Right renal cortex interstitium (tissue), 3 donors: ENCODE measurements around the gene APH1B. TPM values are rescaled to one million over a fixed set of nuclear protein-coding genes. Genes with fewer than 3 reads are reported as not detected.
"Not testable (repeated sequence)": the region's sequence is repeated elsewhere in the genome, so short reads cannot be mapped to it uniquely, and the experiment has no call there.

Experiments
- DNase-seq, 3 donors: peaks; one replicate each; pipeline ENCODE4 v3.0.0-alpha.2; 2013; ENCODE audit warnings: low read depth in 3 of 3, low spot score in 2 of 3
- polyA plus RNA-seq, 3 donors: library from polyadenylated mRNA; unstranded; fragments of 120-200 nt; gene quantifications; one replicate each; pipeline ENCODE4 v1.2.1, GENCODE V29; 2013; ENCODE audit not compliant: insufficient read length in 3 of 3

APH1B gene
- polyA plus RNA-seq, 3 donors, result 17.1 to 18.5 (median 18.4) TPM

DNA sequence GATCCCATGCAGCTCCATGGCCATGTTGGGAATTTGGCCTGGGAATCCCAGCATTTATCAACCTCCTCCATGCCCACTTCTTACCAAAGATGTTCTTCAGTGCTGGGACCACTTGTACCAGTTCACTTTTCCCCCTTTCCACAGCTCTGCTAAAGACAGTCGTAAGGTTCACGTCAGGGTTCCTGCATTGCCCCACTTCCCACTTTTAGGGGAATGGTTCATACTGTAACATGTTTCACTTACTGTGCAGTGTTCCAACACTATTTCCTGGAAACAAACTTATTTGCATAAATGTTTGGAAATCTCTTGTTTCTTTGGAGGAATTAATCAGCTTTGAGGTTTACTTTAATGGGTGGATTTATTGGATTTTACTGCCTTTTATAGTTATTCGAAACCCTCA lies 17.0 kb downstream of the APH1B start:
- DNase-seq, result no peak

DNA sequence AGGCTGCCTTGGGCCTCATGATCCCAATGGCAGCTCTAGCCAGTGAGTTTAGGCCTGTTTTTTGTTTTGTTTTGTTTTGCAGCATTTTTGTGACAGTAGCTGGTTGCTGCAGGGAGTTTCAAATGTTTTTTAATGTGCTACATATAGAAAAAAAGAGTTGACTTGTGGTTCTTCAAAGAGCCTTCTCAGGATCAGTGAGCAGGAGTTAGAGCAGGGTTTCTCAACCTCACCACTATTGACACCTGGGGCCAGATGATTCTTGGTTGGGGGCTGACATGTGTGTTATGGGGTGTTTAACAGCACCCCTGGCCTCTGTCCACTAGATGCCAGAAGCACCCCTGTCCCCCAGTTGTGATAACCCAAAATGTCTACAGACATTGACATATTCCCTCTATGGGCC lies 17.9 kb downstream of the APH1B start:
- DNase-seq, result no peak

DNA sequence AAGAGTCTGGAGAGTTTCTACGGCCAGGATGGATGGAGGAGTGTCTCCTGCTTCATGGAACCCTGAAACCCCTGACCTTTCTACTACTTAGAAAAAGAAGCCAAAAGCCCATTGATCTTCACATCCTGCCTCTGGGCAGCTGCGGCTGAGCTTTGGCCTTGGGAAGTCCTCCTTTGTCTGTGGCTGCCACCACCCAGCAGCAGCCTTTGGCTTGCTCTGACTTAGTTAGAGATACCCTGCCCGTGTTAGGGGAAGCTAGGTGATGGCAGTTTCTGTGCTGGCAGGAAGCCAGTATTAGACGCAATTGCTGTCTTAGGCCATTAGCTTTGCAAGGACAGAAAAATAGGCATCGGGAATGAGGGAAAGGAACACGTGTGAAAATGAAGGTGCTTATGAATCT lies 18.8 kb downstream of the APH1B start:
- no peak for DNase-seq

DNA sequence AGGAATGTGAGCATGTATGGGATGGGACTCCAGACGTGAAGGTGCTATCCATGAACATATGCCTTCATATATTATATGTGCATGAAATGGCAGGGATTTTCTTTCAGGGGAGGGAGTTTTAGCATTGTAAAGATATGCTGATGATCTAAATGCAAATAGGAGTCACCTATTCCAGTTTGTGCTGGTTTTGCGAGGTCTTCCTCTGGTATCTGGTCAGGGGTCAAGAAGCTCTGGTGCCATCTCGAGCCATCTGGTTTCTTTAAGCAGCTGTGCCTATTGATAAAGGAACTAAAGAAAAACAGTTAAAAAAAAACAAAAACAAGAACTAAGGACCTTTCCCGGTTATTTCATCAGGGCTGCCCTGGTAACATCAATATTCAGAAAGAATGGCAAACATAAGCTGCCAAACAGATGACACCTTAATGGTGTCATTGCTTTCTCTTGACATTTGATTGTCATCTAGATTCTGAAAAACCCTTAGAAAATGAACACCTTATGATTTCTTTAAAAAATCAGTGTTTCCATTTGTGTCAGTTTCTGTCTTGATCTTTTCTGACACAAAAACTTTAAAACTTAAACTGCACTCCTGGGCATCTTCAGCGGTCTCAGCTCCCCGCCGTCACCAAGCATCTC lies 22.7 kb downstream of the APH1B start:
- no peak for DNase-seq

DNA sequence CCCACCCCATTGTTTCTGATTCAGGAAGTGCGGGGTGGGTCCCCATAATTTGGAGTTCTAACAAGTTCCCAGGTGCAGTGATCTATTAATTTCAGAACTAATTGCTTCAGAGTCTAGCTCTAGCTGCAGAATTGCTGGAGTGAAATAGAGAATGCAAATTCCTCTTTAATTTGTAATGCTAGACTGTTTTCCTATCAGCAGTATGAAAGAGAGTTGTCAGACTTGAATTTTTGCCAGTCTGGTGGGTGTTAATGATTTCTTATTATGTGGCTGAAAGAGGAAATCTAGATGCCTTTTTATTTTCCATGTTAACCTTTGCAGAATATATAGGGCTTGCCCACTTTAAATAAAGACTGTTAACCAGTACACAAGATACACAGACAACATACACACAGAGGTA lies 23.7 kb downstream of the APH1B start:
- DNase-seq, result no peak

DNA sequence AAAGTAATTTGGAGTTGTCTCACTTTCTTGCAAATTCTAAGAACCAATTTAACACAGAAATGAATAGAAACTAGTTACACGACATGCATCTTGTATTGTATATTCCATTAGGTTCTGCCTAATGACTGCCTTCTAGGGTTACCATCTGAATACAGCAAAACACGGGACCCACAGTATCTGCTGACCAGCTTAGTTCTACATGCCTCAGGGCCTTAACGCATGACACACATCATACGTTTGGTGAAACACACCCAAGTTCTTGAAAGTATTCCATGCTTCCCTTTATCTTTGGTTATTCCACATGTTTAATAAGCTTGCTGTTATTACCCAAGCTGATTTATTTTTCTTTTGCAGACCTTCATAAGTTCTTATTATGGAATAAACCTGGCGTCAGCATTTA lies 27.9 kb downstream of the APH1B start:
- no peak for DNase-seq

DNA sequence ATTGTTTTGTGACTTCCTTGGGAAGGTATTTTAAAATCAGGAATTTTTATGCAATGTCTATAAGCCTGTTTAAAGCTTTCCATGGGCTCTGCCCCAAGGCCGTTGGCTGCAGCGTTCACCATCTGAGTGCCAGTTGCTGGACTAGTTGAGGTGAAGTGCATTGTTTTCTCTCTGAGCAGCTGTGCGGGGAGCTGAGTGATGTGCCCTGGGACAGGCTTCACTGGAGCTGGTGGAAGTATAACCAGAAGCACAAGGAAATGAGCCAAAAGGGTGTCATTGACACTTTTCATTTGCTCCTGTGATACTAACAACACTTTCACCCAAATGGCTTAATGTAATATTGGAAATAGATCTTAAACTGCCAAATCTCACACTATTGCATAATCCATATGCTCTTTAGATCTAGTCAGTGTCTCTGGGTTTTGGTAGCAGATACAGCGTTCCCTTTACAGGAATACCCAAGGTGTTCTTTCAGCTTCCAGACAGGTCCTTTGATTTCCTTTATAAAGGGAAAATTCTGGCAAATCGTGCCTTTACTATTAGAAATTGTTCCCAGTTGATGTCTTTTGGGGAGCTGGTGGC lies 29.2 kb downstream of the APH1B start:
- no peak for DNase-seq

DNA sequence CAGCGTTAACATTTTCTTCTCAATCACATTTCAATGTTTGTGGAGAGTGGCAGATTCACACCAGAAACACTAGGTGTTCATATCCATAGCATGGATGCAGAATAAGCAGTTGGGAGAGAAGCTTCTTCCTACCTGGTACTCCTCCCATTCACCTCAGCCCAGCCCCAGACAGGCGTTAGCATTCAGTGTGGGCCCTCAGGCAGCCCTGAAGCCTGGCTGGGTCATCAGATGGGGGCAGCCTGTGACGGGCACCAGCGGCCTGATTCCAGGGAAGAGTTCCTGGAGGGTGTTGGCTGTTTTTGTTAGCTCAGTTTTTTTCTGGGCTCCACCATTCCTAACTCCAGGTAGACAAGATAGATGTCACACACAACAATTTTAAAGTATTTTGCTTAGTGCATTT lies 31.1 kb downstream of the APH1B start:
- DNase-seq, result no peak

DNA sequence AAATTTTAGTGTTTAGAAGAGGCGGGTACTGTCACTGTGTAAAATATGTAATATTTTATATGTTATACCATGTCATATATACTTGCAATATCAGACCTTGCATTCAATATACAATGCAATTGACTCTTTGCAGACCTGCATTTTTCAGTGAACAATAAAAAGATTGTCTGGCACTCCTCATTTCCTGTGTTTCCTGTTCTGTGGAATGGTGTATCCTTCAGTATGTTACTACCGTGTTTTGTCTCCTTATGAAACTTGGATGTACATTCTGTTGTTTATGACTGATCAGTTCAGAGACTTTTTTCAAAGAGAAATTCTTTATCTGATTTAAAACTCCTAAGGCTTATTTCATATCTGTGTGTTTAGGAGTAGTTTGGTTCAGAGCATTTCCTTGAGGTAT lies 31.5 kb downstream of the APH1B start:
- no peak for DNase-seq

DNA sequence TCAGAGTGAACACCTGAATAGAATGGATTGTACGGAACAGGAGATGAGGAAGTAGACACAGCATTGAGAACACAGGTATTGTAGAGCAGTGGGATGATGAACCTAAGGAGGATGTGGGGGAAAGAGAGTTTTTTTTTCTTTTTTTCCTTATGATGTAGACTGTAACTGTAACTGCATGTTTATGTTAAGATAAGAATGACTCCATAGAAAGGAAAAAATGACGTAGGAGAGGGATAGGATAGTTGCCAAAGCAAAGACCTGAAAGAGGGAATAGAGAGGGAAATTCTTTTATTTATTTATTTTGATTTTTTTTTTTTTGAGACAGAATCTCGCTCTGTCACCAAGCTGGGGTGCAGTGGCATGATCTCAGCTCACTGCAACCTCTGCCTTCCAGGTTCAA lies 33.2 kb downstream of the APH1B start:
- no peak for DNase-seq

DNA sequence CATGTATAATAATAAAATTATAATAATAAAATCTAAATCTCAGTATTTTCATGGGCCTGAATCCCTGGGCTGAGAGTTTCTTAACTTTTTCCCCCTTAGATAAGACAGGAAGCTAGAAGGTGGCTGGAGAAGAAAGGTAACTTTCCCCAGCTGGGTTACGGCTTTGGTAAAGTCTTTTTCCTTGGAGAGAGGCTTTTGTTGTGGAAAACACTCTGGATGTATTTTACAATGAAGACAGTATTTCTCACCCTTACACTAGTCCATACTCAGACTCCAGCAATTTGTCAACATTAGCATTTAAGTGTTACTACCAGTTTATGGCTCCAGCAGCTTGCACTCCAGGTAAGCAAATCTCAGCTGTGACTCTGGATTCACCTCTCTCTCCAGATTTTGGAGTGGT lies 34.9 kb downstream of the APH1B start:
- no peak for DNase-seq

DNA sequence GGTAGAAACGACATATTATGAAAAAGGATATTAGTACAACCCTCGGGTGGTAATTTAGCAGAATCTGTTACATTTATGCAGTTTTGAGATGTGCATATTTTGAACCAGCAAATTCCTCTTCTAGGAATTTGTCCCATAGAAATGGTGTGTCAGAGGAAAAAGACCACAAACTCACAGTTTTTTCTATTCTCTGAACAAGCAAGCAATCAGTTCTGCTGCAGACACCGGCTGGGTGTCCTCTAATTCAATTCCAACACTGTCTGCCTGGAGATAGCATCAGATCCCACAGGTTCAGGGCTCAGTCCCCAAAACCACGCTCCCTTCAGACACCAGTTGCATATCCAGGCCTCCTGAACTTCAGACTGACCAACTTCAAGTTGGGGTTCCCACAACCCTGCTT lies 36.4 kb downstream of the APH1B start:
- no peak for DNase-seq

DNA sequence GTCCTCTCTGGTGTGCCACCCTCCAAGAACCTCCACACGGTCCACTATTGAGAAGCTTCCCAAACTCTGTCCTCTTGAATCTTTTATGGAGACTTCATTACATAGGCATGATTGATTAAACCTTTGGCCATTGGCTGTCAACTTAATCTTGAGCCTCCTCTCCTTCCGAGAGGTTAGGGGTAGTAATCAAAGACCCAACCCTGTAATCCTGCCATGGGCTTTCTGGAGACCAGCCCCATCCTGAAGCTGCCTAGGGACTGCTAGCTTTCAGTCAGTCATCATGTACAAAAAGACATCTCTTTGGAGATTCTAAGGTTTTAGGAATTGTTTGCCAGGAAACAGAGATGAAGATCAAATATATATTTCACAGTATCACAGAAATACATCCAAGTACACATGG lies 37.0 kb downstream of the APH1B start:
- no peak for DNase-seq

DNA sequence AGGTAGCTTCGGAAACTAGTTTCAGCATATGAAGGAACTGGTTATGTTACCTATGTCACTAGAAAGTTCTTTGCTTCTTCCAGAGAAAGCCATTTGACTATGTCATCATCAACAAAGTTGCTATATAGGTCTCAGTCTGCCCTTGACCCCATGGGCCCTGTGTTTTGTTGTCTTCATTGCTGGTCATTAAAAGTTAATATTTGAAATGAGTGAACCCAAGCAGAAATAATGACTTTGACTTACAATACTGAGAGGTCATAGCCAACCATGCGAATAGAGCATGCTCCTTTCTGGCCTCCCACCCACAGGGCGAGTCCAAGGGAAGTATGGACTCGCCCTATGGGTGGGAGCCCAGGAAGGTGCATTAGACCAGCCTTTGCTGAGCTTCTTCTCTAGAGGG lies 40.9 kb downstream of the APH1B start:
- DNase-seq, result no peak

DNA sequence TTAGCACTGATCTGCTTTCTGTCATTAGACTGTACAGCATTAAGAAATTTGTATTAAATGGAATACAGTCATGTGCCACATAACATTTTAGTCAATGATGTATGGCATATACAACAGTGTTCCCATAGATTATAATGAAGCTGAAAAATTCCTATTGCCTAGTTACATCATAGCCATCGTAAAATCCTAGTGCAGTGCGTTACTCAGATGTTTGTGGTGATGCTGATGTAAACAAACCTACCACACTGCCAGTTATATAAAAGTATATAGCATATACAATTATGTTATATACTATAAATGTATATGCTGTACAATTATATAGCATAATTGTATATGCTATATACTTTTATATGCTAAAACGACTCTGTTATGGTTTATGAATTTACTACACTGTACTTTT lies 41.7 kb downstream of the APH1B start:
- no peak for DNase-seq

DNA sequence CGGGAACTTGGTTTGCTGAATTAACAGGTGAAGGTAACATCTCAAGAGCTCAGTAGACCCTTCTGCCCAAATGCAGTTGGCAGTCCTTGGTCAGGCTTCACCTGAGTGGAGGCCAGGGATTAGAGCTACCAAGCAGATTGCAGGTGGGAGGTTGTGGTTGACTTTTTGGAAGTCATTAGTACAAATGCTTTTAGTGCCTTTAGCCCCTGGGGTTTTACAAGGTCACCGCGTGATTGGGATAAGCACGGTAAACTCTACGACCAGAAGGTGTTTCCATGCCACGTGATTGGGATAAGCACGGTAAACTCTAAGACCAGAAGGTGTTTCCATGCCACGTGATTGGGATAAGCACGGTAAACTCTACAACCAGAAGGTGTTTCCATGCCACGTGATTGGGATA lies 43.0 kb downstream of the APH1B start:
- not testable (repeated sequence) for DNase-seq

DNA sequence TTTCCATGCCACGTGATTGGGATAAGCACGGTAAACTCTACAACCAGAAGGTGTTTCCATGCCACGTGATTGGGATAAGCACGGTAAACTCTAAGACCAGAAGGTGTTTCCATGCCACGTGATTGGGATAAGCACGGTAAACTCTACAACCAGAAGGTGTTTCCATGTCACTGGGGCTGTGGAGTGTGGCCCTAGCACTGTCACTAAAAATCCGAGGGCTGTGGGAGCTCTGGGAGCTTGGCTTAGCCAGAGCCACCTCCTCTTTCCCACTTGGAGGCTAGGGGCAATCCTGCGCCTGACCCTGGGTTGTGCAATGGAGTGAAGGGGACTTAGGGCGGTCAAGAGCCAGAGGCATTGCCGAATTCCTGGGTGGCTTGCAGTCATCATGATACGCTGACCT lies 43.6 kb downstream of the APH1B start:
- DNase-seq, result not testable (repeated sequence)

DNA sequence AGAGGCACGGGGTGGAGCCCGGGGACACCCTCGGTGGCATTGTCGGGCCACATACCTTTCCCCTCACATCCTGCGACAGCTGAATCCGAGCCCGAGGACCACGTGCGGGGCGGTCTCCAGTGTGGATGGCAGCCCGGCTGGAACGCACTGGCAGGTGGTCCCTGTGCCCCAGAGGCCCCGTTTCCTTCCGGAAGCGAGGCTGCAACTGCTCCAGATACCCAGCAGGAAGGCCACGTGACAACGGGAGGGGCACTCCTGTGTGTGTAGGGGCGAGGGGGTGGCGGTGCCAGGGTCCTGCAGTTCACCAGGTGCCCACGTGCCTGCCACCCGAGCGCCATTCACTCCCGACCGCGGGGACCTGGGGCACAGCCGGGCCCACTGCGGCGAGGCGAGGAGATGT lies 44.1 kb downstream of the APH1B start:
- no peak for DNase-seq

DNA sequence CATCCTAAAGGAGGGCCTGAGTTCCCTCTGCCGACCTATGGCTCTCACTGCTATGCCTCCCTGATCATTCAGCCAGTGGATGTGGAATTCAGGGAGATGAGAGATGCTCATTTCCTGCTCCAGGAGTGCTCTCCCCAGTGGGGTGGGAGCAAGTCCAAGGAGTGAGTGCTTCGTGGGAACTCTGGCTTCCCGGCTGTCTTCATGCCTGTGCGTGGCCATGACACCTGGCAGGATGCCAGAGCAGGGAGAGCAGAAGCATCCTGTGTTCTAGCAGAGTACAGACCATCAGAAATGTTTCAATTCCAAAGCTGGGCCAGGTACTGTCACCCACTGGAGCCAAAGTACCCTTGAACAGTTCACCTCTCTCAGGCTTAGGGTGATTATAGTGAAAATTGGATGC lies 45.1 kb downstream of the APH1B start:
- no peak for DNase-seq

DNA sequence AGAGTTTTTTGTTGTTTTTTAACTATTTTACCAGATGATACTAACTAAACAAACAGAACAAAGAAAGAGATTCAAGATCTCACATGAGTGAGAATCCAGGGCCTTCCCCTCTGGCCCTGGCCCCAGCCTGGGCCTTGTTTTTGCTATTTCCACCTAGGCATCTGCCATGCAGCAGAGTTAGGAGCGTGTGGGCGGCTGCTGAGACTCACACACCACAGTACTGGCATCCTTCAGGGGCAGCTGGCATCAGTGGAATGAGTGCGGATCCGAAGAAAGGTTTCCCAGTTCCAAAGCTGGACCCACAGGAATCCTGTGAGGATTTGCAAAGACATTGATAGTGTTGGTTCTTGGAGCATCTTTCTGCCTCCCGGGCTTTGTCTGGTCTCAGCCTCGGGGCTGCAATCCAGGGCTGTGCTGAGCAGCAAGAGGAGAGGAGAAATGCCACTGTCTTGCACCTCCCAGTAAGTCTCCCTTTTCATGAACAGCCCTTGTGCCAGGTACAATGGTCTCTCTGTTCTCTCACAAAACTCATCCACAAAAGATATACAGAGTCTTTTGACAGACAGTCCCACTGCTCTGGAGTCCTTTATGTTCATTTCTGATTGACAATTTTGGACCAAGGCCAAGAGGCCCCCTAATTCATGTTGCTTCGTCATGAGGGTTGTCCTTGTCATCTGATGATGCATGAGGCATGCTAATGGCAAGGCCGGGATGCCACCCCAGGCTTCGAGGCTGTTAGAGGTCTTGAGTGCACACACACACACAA lies 46.6 kb downstream of the APH1B start:
- DNase-seq, result no peak

DNA sequence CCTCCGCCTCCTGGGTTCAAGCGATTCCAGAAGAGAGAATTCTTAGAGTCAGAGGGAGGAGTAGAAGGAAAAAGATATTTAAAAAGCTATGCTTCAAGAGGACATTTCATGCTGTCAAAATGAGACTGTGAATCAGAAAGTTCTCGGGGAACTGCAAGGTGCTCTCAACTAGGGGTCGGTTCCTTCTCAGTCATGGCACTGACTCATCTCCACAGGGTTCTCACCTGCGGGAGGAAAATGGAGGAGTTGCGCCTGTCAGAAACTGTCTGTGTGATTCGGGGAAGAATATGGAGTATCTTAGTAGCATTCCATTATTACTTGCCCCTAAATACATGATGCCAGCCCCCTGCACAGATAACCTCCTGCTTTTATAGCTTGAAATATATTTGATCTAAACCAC lies 47.4 kb downstream of the APH1B start:
- DNase-seq, result no peak

DNA sequence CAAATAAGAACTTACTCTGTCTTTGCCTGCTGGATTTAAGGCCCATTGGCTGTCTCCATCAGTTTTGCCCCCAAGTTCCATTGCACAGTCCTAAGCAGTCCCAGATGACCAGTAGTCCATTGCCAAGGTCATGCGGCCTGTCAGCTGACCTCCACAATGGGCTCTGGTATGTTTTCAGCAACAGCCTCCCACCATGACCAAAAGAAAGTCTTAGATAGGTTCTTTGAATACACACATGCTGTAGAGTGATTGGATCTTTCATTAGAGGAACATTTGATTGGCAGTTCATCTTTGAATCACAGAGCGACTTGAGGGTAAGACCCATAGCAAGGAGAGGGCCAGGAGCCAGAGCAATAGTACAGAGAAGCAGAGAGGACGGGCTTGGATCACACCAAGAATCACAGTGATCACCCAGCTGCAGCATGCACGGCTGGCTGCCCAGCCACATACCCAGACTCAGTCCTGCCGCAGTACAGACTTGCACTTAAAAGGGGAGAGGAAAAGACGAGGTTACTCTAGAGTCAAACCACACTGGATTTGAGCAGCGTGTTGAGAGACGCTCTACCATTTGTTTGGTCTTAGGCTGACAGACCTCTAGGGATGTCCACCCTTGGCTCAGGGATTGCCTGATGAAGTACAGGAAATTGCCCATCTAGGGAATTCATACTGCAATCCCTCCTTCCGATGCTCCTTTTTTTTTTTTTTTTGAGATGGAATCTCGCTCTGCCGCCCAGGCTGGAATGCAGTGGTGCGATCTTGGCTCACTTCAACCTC lies 50.4 kb downstream of the APH1B start:
- no peak for DNase-seq
